Activated CD4-positive, alpha-beta T cell treated with anti-CD3 and anti-CD28 coated beads for 4 hours (primary cell): ENCODE data around the gene GFRA1.

Source experiments
- DNase-seq, 2 donors: peaks; one replicate each; pipeline ENCODE4 v3.0.0-alpha.2; 2020

GFRA1 gene

GRCh38 chr10:116272440-116273283 is at the start of gene GFRA1:
Gene GFRA1 (minus strand): TSS chr10:116273206. CDS start chr10:116272029, 1,177 bp downstream.
- DNase-seq, result no peak

- DNase-seq, result no peak
Observed at GRCh38 chr10:116316503-116316902, 43.5 kb upstream of the GFRA1 start.

GRCh38 chr10:116312548-116312947 is 39.5 kb upstream of the GFRA1 start:
- DNase-seq, result no peak

- DNase-seq, result no peak
Observed at GRCh38 chr10:116311706-116312490, 38.9 kb upstream of the GFRA1 start.

- DNase-seq, result no peak
Observed at GRCh38 chr10:116311016-116311415, 38.0 kb upstream of the GFRA1 start.

GRCh38 chr10:116307455-116307854 is 34.4 kb upstream of the GFRA1 start:
- no peak for DNase-seq

GRCh38 chr10:116306847-116307246 is 33.8 kb upstream of the GFRA1 start:
- no peak for DNase-seq

GRCh38 chr10:116304923-116305322 is 31.9 kb upstream of the GFRA1 start:
- no peak for DNase-seq

GRCh38 chr10:116300542-116300941 is 27.5 kb upstream of the GFRA1 start:
- DNase-seq, result no peak

GRCh38 chr10:116298586-116298985 is 25.6 kb upstream of the GFRA1 start:
- DNase-seq, result no peak

- DNase-seq, result no peak
Observed at GRCh38 chr10:116296291-116296721, 23.3 kb upstream of the GFRA1 start.

GRCh38 chr10:116292493-116292892 is 19.5 kb upstream of the GFRA1 start:
- DNase-seq, result no peak

GRCh38 chr10:116289652-116290051 is 16.6 kb upstream of the GFRA1 start:
- DNase-seq, result no peak

GRCh38 chr10:116287906-116288501 is 15.0 kb upstream of the GFRA1 start:
- no peak for DNase-seq

GRCh38 chr10:116286626-116287200 is 13.7 kb upstream of the GFRA1 start:
- DNase-seq, result no peak

GRCh38 chr10:116281775-116282174 is 8.8 kb upstream of the GFRA1 start:
- no peak for DNase-seq

GRCh38 chr10:116278846-116279245 is 5.8 kb upstream of the GFRA1 start:
- no peak for DNase-seq

GRCh38 chr10:116276981-116277380 is 4.0 kb upstream of the GFRA1 start:
- DNase-seq, result no peak

GRCh38 chr10:116274064-116274904 is 1.3 kb upstream of the GFRA1 start:
- no peak for DNase-seq

- DNase-seq, result no peak
Observed at GRCh38 chr10:116271593-116272439, 1.2 kb downstream of the GFRA1 start.
